Activated CD8-positive, alpha-beta T cell treated with anti-CD3 and anti-CD28 coated beads, Interleukin-2, amount 10 ng/mL, durations not matched to agents 7 days and 5 days (primary cell): ENCODE results near the gene GFOD2. TPM values are rescaled to one million over a fixed set of nuclear protein-coding genes. Genes with fewer than 3 reads are reported as not detected.
"Not testable (repeated sequence)": the region's sequence is repeated elsewhere in the genome, so short reads cannot be mapped to it uniquely, and the experiment has no call there.

Source experiments
- ATAC-seq: fragments of 150-1000 bp; cut with Tn5 transposase; one replicate; pipeline ENCODE4 v1.10.0; 2021; ENCODE audit warnings: moderate library complexity
- CTCF ChIA-PET: fragments of 350-600 bp; sonication (Branson Sonifier 250); formaldehyde crosslinking; loops from one replicate; lab custom pipeline; 2021; ENCODE audit warnings: antibody characterized with exemption; lab: Charles Lee
- POLR2A ChIA-PET: fragments of 350-600 bp; sonication (Branson Sonifier 250); formaldehyde crosslinking; loops from one replicate; lab custom pipeline; 2021; ENCODE audit warnings: antibody characterized with exemption; lab: Charles Lee
- DNase-seq: peaks from one replicate; pipeline ENCODE4 v3.0.0-alpha.2; 2020
- H3K27ac Mint-ChIP-seq: one replicate; pipeline ENCODE4 v1.8.0; 2021; ENCODE audit warnings: mild to moderate bottlenecking, mixed read lengths
- H3K27me3 Mint-ChIP-seq: one replicate; pipeline ENCODE4 v1.8.0; 2021; ENCODE audit warnings: low read depth, mixed read lengths
- H3K36me3 Mint-ChIP-seq: one replicate; pipeline ENCODE4 v1.8.0; 2021; ENCODE audit warnings: low read depth, mixed read lengths
- H3K4me1 Mint-ChIP-seq: one replicate; pipeline ENCODE4 v1.8.0; 2021; ENCODE audit warnings: low read depth, mixed read lengths
- H3K4me3 Mint-ChIP-seq: one replicate; pipeline ENCODE4 v1.8.0; 2021; ENCODE audit warnings: mild to moderate bottlenecking, mixed read lengths
- H3K9me3 Mint-ChIP-seq: one replicate; pipeline ENCODE4 v1.8.0; 2022; ENCODE audit warnings: mixed read lengths; ENCODE audit not compliant: insufficient read depth
- total RNA-seq, 2 experiments: library from RNA; stranded (reverse); gene quantifications; one replicate each; pipeline ENCODE4 v1.2.3, GENCODE V29; 2021

GFOD2 gene
- total RNA-seq, 2 experiments from 2014 or later, result 12.5 to 14.0 TPM

DNA sequence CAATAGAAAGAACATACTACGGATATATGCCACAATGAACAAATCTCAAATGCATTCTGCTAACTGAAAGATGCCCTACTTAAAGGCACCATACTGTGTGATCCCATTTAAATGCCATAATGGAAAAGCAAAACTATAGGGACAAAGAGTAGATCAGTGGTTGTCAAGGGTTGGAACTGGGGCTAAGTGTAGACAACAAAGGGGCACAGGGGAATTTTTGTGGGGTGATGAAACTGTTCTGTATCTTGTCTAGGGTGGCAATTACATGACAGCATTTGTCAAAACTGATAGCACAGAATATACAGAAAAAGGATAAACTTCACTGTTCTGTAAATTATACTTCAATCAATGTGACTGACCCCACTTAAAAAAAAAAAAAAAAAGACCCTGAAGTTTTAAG is 17.7 kb downstream of the GFOD2 start:
- Mint-ChIP-seq H3K36me3 (peaks cover 5% of the 10 kb centered on the region), H3K9me3 (no peaks in the 10 kb centered on the region), H3K4me1 (peaks cover 33% of the 10 kb centered on the region), H3K27me3 (no peaks in the 10 kb centered on the region), H3K4me3 (no peak overlapping the region), H3K27ac (peak overlapping the region; percentile 18)
- ATAC-seq (no peak), DNase-seq (no peak)
- ChIA-PET CTCF (no interaction called here), POLR2A (no interaction called here)

- ATAC-seq (no peak), DNase-seq (no peak)
- ChIA-PET CTCF (no interaction called here), POLR2A (no interaction called here)
- Mint-ChIP-seq H3K36me3 (peaks cover 5% of the 10 kb centered on the region), H3K4me3 (no peak overlapping the region), H3K4me1 (peaks cover 26% of the 10 kb centered on the region), H3K27me3 (no peaks in the 10 kb centered on the region), H3K27ac (no peak overlapping the region), H3K9me3 (no peaks in the 10 kb centered on the region)
These were observed 19.9 kb downstream of the GFOD2 start for GRCh38 chr16:67699265-67699664.

- no peak overlapping the region for H3K27ac Mint-ChIP-seq
- no peaks in the 10 kb centered on the region for H3K27me3 Mint-ChIP-seq
- peaks cover 2% of the 10 kb centered on the region for H3K36me3 Mint-ChIP-seq
- no peak for ATAC-seq
- POLR2A ChIA-PET, result interaction anchor here (1.2 kb wide), 1 partner anchor 22 kb away, joined by 3 read pairs; the partner anchor contains the start of gene GFOD2
- CTCF ChIA-PET, result interaction anchor here (1.3 to 2.8 kb wide), 2 partner anchors 119 to 176 kb away, joined by 4 to 12 read pairs; no protein-coding TSS in a partner anchor
- no peak for DNase-seq
- no peak overlapping the region for H3K4me3 Mint-ChIP-seq
- peaks cover 10% of the 10 kb centered on the region for H3K4me1 Mint-ChIP-seq
- no peaks in the 10 kb centered on the region for H3K9me3 Mint-ChIP-seq
These were observed 21.5 kb downstream of the GFOD2 start for GRCh38 chr16:67697422-67698185.

- CTCF ChIA-PET, result interaction anchor here (1.3 kb wide), 1 partner anchor 122 kb away, joined by 3 read pairs; no protein-coding TSS in a partner anchor
- ATAC-seq, result no peak
- POLR2A ChIA-PET, result no interaction called here
- no peaks in the 10 kb centered on the region for H3K27me3 Mint-ChIP-seq
- peaks cover 6% of the 10 kb centered on the region for H3K36me3 Mint-ChIP-seq
- DNase-seq, result no peak
- H3K9me3 Mint-ChIP-seq, result no peaks in the 10 kb centered on the region
- H3K4me3 Mint-ChIP-seq, result no peak overlapping the region
- no peak overlapping the region for H3K27ac Mint-ChIP-seq
- peaks cover 5% of the 10 kb centered on the region for H3K4me1 Mint-ChIP-seq
These were observed 24.5 kb downstream of the GFOD2 start for GRCh38 chr16:67694611-67695010.

GRCh38 chr16:67693517-67694285 is 25.4 kb downstream of the GFOD2 start:
- not testable (repeated sequence) for H3K9me3 Mint-ChIP-seq, H3K36me3 Mint-ChIP-seq, DNase-seq, H3K4me3 Mint-ChIP-seq, ATAC-seq, H3K27ac Mint-ChIP-seq, H3K27me3 Mint-ChIP-seq, H3K4me1 Mint-ChIP-seq
- ChIA-PET CTCF (interaction anchor here (1.0 kb wide), 1 partner anchor 17 kb away, joined by 3 read pairs; no protein-coding TSS in a partner anchor), POLR2A (interaction anchor here (0.7 kb wide), 1 partner anchor 82 kb away, joined by 4 read pairs; no protein-coding TSS in a partner anchor)

- Mint-ChIP-seq H3K4me3 (no peak overlapping the region), H3K27ac (no peak overlapping the region), H3K4me1 (no peaks in the 10 kb centered on the region), H3K27me3 (no peaks in the 10 kb centered on the region), H3K9me3 (no peaks in the 10 kb centered on the region), H3K36me3 (peaks cover 11% of the 10 kb centered on the region)
- no peak for ATAC-seq
- ChIA-PET POLR2A (interaction anchor here (0.6 kb wide), 1 partner anchor 469 kb away, joined by 4 read pairs; no protein-coding TSS in a partner anchor), CTCF (interaction anchor here (0.7 to 4.6 kb wide), 2 partner anchors 15 to 1282 kb away, joined by 3 to 36 read pairs; no protein-coding TSS in a partner anchor)
- no peak for DNase-seq
These were observed 33.6 kb downstream of the GFOD2 start for GRCh38 chr16:67685388-67686112.

DNA sequence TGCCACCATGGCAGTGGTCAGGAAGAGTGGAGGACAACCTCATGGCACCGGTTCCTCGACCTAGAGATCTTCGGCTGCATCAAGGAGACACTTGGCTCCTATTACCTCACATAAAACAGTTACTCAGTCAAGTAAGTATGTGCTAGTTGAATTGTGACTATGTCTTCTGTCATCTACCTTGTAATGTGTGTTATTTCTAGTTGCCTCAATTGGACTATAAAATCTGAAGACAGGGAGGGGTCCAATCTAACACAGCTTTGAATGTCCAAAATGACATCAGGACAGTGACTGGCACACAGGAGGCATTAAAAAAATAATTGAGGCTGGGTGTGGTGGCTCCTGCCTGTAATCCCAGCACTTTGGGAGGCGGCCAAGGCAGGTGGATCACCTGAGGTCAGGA is 35.3 kb downstream of the GFOD2 start:
- CTCF ChIA-PET, result interaction anchor here (1.3 to 4.6 kb wide), 3 partner anchors 13 to 163 kb away, joined by 5 to 36 read pairs (median 6); no protein-coding TSS in a partner anchor
- Mint-ChIP-seq H3K9me3 (no peaks in the 10 kb centered on the region), H3K27ac (no peak overlapping the region), H3K4me3 (no peak overlapping the region), H3K27me3 (no peaks in the 10 kb centered on the region), H3K36me3 (peaks cover 7% of the 10 kb centered on the region), H3K4me1 (no peaks in the 10 kb centered on the region)
- POLR2A ChIA-PET, result no interaction called here
- DNase-seq (no peak), ATAC-seq (no peak)

- H3K9me3 Mint-ChIP-seq, result no peaks in the 10 kb centered on the region
- H3K4me1 Mint-ChIP-seq, result no peaks in the 10 kb centered on the region
- no peak overlapping the region for H3K27ac Mint-ChIP-seq
- ChIA-PET CTCF (interaction anchor here (1.2 to 4.6 kb wide), 3 partner anchors 10 to 204 kb away, joined by 3 to 36 read pairs (median 3); no protein-coding TSS in a partner anchor), POLR2A (interaction anchor here (0.6 to 1.0 kb wide), 2 partner anchors 39 to 142 kb away, joined by 3 to 4 read pairs; partner anchors contain the start of gene GFOD2)
- ATAC-seq, result no peak
- no peaks in the 10 kb centered on the region for H3K27me3 Mint-ChIP-seq
- H3K36me3 Mint-ChIP-seq, result peaks cover 5% of the 10 kb centered on the region
- no peak overlapping the region for H3K4me3 Mint-ChIP-seq
- DNase-seq, result no peak
These were observed 38.9 kb downstream of the GFOD2 start for GRCh38 chr16:67679935-67680897.

DNA sequence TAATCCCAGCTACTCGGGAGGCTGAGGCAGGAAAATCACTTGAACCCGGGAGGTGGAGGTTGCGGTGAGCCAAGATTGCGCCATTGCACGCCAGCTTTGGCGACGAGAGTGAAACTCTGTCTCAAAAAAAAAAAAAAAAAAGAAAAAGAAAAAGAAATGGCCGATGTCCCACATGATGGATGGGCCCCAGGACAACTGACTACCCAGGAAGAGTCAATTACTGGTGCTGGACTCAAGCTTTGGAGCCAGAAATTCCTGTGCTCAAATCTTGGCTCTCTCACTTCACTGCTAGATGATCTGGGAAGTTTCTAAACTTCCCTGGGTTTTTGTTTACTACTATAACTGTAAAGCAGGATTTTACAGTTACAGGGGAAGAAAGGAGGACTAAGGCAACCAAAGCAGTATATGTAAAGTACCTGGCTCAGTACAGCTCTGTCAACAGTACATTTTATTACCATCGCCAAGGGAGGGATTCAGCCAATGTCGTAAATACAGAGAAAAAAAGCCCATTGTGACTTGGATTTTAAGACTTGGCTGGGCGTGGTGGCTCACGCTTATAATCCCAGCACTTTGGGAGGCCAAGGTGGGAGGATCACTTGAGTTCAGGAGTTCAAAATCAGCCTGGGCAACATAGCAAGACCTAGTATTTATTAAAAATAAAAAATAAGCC is 40.6 kb downstream of the GFOD2 start:
- Mint-ChIP-seq H3K27me3 (no peaks in the 10 kb centered on the region), H3K4me1 (no peaks in the 10 kb centered on the region), H3K4me3 (no peak overlapping the region), H3K27ac (no peak overlapping the region), H3K36me3 (peaks cover 2% of the 10 kb centered on the region), H3K9me3 (no peaks in the 10 kb centered on the region)
- ChIA-PET POLR2A (no interaction called here), CTCF (interaction anchor here (1.2 kb wide), 1 partner anchor 10 kb away, joined by 3 read pairs; no protein-coding TSS in a partner anchor)
- ATAC-seq (no peak), DNase-seq (no peak)

- ATAC-seq (no peak), DNase-seq (no peak)
- POLR2A ChIA-PET, result no interaction called here
- Mint-ChIP-seq H3K4me1 (no peaks in the 10 kb centered on the region), H3K9me3 (no peaks in the 10 kb centered on the region), H3K4me3 (no peak overlapping the region), H3K27ac (no peak overlapping the region), H3K27me3 (no peaks in the 10 kb centered on the region), H3K36me3 (no peaks in the 10 kb centered on the region)
- CTCF ChIA-PET, result interaction anchor here (1.2 kb wide), 1 partner anchor 9 kb away, joined by 3 read pairs; no protein-coding TSS in a partner anchor
These were observed 41.4 kb downstream of the GFOD2 start for GRCh38 chr16:67677712-67678111.
